HepG2 (cell line): ENCODE measurements around the gene GPR39. TPM values are rescaled to one million over a fixed set of nuclear protein-coding genes. Genes with fewer than 3 reads are reported as not detected.

Experiments used
- ATAC-seq: fragments of 200-7000 bp; cut with Tn5 transposase; 3 replicates; pipeline ENCODE4 v1.9.1; 2020; ENCODE audit warnings: mild to moderate bottlenecking, moderate library complexity
- BruUV-seq: library from RNA; stranded (reverse); fragments of 400-500 nt; replicated peaks from 2 replicates; lab custom pipeline; 2021; lab: Mats Ljungman, UMichigan
- CTCF ChIA-PET: fragments of 300-600 bp; formaldehyde crosslinking; extraction: SDS; loops from one replicate; lab custom pipeline; 2021; ENCODE audit warnings: low total read pairs, inconsistent platforms, low intra/inter-chr PET ratio; lab: Yijun Ruan, JAX
- POLR2A ChIA-PET: fragments of 350-600 bp; sonication (Branson Sonifier 250); formaldehyde crosslinking; loops from one replicate; lab custom pipeline; 2020; ENCODE audit warnings: antibody characterized with exemption, inconsistent platforms; lab: Yijun Ruan, JAX
- DNase-seq: peaks from one replicate; pipeline ENCODE4 v3.0.0-alpha.2; 2015; ENCODE audit warnings: low spot score
- FAIRE-seq: peaks from 3 replicates; lab custom pipeline; 2011; peaks lifted over from hg19 to GRCh38; lab: Jason Lieb, UNC
- H2AFZ ChIP-seq: one replicate; pipeline ENCODE4 v1.6.1; 2011; ENCODE audit warnings: low read length, inconsistent platforms
- H3K27ac ChIP-seq: fragments of 300-600 bp; 3 replicates; pipeline ENCODE4 v1.8.0; 2011; ENCODE audit warnings: mixed run types, mild to moderate bottlenecking, mixed read lengths, low read length, inconsistent platforms; ENCODE audit not compliant: insufficient read depth; ENCODE audit errors: extremely low read length
- H3K27me3 ChIP-seq, 2 experiments: fragments of 200-600 bp in 1 of 2; 2 replicates in 1 of 2; 3 replicates in 1 of 2; pipeline versions ENCODE4 v1.6.0 to v1.8.0; 2011; ENCODE audit warnings: low read length in 2 of 2, mild to moderate bottlenecking in 2 of 2, moderate library complexity in 2 of 2, inconsistent platforms in 1 of 2; ENCODE audit not compliant: insufficient read depth in 2 of 2, control insufficient read depth in 1 of 2
- H3K36me3 ChIP-seq, 2 experiments: fragments of 200-600 bp in 1 of 2; replicated peaks in 1 of 2; 2 replicates in 1 of 2; 3 replicates in 1 of 2; pipeline versions ENCODE4 v1.5.1 to v1.8.0; 2011; ENCODE audit warnings: low read length in 2 of 2, inconsistent platforms in 1 of 2; ENCODE audit not compliant: insufficient read depth in 2 of 2, control insufficient read depth in 1 of 2
- H3K4me1 ChIP-seq: 2 replicates; pipeline ENCODE4 v1.5.1; 2012; ENCODE audit warnings: low read length, inconsistent platforms; ENCODE audit not compliant: insufficient read depth
- H3K4me2 ChIP-seq: 2 replicates; pipeline ENCODE4 v1.6.0; 2011; ENCODE audit warnings: low read depth, low read length, inconsistent platforms
- H3K4me3 ChIP-seq, 3 experiments: fragments of 200-600 bp in 1 of 3; sonication (generic), shearing (Covaris generic) in 1 of 3; replicated peaks in 1 of 3; 2 replicates each; pipeline ENCODE4 v1.5.1; 2011 to 2016; ENCODE audit warnings: low read length in 3 of 3, inconsistent platforms in 2 of 3, low read depth in 2 of 3, mild to moderate bottlenecking in 2 of 3, control low read depth in 1 of 3, mixed read lengths in 1 of 3; ENCODE audit not compliant: insufficient read depth in 1 of 3
- H3K79me2 ChIP-seq: one replicate; pipeline ENCODE4 v1.6.1; 2011; ENCODE audit warnings: low read length, inconsistent platforms; ENCODE audit not compliant: insufficient read depth
- H3K9ac ChIP-seq: 2 replicates; pipeline ENCODE4 v1.6.0; 2011; ENCODE audit warnings: mild to moderate bottlenecking, low read depth, low read length, inconsistent platforms; ENCODE audit not compliant: insufficient read depth
- H3K9me3 ChIP-seq: 2 replicates; pipeline ENCODE4 v1.5.1; 2012; ENCODE audit warnings: mild to moderate bottlenecking, low read length
- H4K20me1 ChIP-seq: 2 replicates; pipeline ENCODE4 v1.6.0; 2011; ENCODE audit warnings: inconsistent platforms, mild to moderate bottlenecking, low read length, moderate library complexity; ENCODE audit not compliant: insufficient read depth
- BORCS8-MEF2B ChIP-seq: sonication (generic); formaldehyde crosslinking; IDR thresholded peaks from 2 replicates; pipeline ENCODE4 v1.8.0; 2022; ENCODE audit warnings: mild to moderate bottlenecking, missing genetic modification reagents
- HCFC1 ChIP-seq: fragments of 150-350 bp; IDR thresholded peaks from 2 replicates; pipeline ENCODE4 v1.6.1; 2014; ENCODE audit warnings: low read depth, low read length
- HMGXB3 ChIP-seq: sonication (generic); formaldehyde crosslinking; IDR thresholded peaks from 2 replicates; pipeline ENCODE4 v1.4.0; 2020; ENCODE audit warnings: missing genetic modification reagents, borderline replicate concordance
- PCBP2 ChIP-seq: fragments of 200-400 bp; formaldehyde crosslinking; optimal IDR thresholded peaks from 2 replicates; pipeline ENCODE3; 2018; ENCODE audit warnings: low read length, low read depth; ENCODE audit not compliant: poor library complexity, severe bottlenecking
- PLRG1 ChIP-seq: fragments of 450-650 bp; conservative IDR thresholded peaks from 2 replicates; pipeline ENCODE4 v1.6.1; 2016
- POGZ ChIP-seq: sonication (generic); formaldehyde crosslinking; IDR thresholded peaks from 2 replicates; pipeline ENCODE4 v1.4.0; 2020; ENCODE audit warnings: mild to moderate bottlenecking, missing genetic modification reagents
- RAD21 ChIP-seq: fragments of 450-650 bp; formaldehyde crosslinking; IDR thresholded peaks from 2 replicates; pipeline ENCODE4 v1.5.0; 2020; ENCODE audit warnings: mild to moderate bottlenecking
- RBM39 ChIP-seq: fragments of 200-400 bp; formaldehyde crosslinking; IDR thresholded peaks from one replicate; pipeline ENCODE4 v1.6.1; 2018; ENCODE audit warnings: antibody characterized with exemption, mild to moderate bottlenecking, low read depth, low read length; ENCODE audit not compliant: poor library complexity, severe bottlenecking
- SIN3B ChIP-seq: fragments of 150-350 bp; IDR thresholded peaks from 2 replicates; pipeline ENCODE4 v1.6.1; 2014; ENCODE audit warnings: low read length
- STAG1 ChIP-seq: sonication (generic); formaldehyde crosslinking; IDR thresholded peaks from 2 replicates; pipeline ENCODE4 v1.4.0; 2020; ENCODE audit warnings: missing genetic modification reagents
- TBP ChIP-seq: sonication (generic); formaldehyde crosslinking; IDR thresholded peaks from 2 replicates; pipeline ENCODE4 v1.5.0; 2020; ENCODE audit warnings: missing genetic modification reagents
- ZFP37 ChIP-seq: sonication (generic); formaldehyde crosslinking; IDR thresholded peaks from 2 replicates; pipeline ENCODE4 v1.4.0; 2020; ENCODE audit warnings: missing genetic modification reagents, borderline replicate concordance
- ZNF274 ChIP-seq: sonication (generic); formaldehyde crosslinking; IDR thresholded peaks from 2 replicates; pipeline ENCODE4 v1.5.1; 2020; ENCODE audit warnings: mild to moderate bottlenecking, missing genetic modification reagents
- ZNF451 ChIP-seq: sonication (generic); formaldehyde crosslinking; IDR thresholded peaks from 2 replicates; pipeline ENCODE4 v1.5.0; 2020; ENCODE audit warnings: mild to moderate bottlenecking, missing genetic modification reagents
- ZNF468 ChIP-seq: sonication (generic); formaldehyde crosslinking; IDR thresholded peaks from 2 replicates; pipeline ENCODE4 v1.8.0; 2022; ENCODE audit warnings: mild to moderate bottlenecking, moderate library complexity, missing genetic modification reagents
- ZNF552 ChIP-seq: sonication (generic); formaldehyde crosslinking; IDR thresholded peaks from 2 replicates; pipeline ENCODE4 v1.9.0; 2022; ENCODE audit warnings: missing genetic modification reagents, mild to moderate bottlenecking, borderline replicate concordance
- WGBS: methylation state at CpG from one replicate; pipeline ENCODE4 v1.1.6; 2017; ENCODE audit warnings: low lambda C conversion rate; 5-methylcytosine and 5-hydroxymethylcytosine counted together
- in situ Hi-C: cut with HindIII; loops from 2 replicates; pipeline ENCODE4 v1.10.0; 2017; ENCODE audit warnings: low pct_unique_long_range_greater_than_20kb; ENCODE audit not compliant: extremely low pct_ligation_motif_present
- intact Hi-C: fragments of 100-400 bp; cut with micrococcal nuclease; formaldehyde crosslinking; loops from one replicate; pipeline ENCODE4 v1.10.0; 2022; ENCODE audit not compliant: unreplicated experiment
- polyA plus RNA-seq, 8 experiments: library from polyadenylated mRNA; depleted of rRNA in 3 of 8; stranded (reverse) in 7 of 8; unstranded in 1 of 8; fragments of >200 nt; fragmentation: Illumina TruSeq in 4 of 8; extraction: Trizol in 4 of 8; gene quantifications; 2 replicates each; pipeline versions ENCODE4 v1.2.1 to v1.2.3, GENCODE V29; 2011 to 2016; ENCODE audit warnings: low read depth in 4 of 8, missing spikeins in 1 of 8, mixed read lengths in 1 of 8; ENCODE audit not compliant: insufficient read depth in 1 of 8
- total RNA-seq, 5 experiments: library from RNA; depleted of rRNA; stranded (reverse); fragments of >200 nt; fragmentation: Illumina TruSeq; extraction: Trizol; gene quantifications; 2 replicates each; pipeline ENCODE4 v1.2.3, GENCODE V29; 2016; ENCODE audit warnings: low read depth in 1 of 5
- TF ChIP-seq, protein P1 (sequence below): sonication (generic); formaldehyde crosslinking; IDR thresholded peaks from 2 replicates; pipeline ENCODE4 v1.9.0; 2021; ENCODE audit warnings: missing genetic modification reagents, borderline replicate concordance
- TF ChIP-seq, protein P2 (sequence below): sonication (generic); formaldehyde crosslinking; IDR thresholded peaks from 2 replicates; pipeline ENCODE4 v1.5.0; 2020; ENCODE audit warnings: mild to moderate bottlenecking, missing genetic modification reagents, moderate library complexity

GPR39 gene
- total and polyA plus RNA-seq, 2 of the 13 experiments (the other 11 are each of a cell fraction or from before 2014, with no cell fraction given), result 0.16 to 0.62 TPM

GRCh38 chr2:132547090-132547687 lies 130.6 kb downstream of the GPR39 start:
- H3K9ac ChIP-seq, result no peak overlapping the region
- in situ Hi-C loops, result loop anchor here (5.0 kb wide), 1 partner anchor 625 kb away; no protein-coding TSS in a partner anchor
- FAIRE-seq (peak; percentile 82), DNase-seq (peak; percentile 59), ATAC-seq (peak; percentile 75)
- no peak overlapping the region for H3K4me2 ChIP-seq
- H3K4me3 ChIP-seq, result no peak overlapping the region
- 21% methylated on average over 5 of the region's 5 CpGs for WGBS
- no peaks in the 10 kb centered on the region for H3K27me3 ChIP-seq
- ChIA-PET POLR2A (no interaction called here), CTCF (interaction anchor here (1.1 to 2.5 kb wide), 3 partner anchors 279 to 1233 kb away, joined by 3 to 14 read pairs (median 5); no protein-coding TSS in a partner anchor)
- H3K79me2 ChIP-seq, result no peaks in the 10 kb centered on the region
- no peaks in the 10 kb centered on the region for H4K20me1 ChIP-seq
- BruUV-seq, result no TSS peak
- no peaks in the 10 kb centered on the region for H3K4me1 ChIP-seq
- no peaks in the 10 kb centered on the region for H3K36me3 ChIP-seq
- no peak overlapping the region for H3K27ac ChIP-seq
- peaks cover 38% of the 10 kb centered on the region for H3K9me3 ChIP-seq
- intact Hi-C loops, result loop anchor here (1.0 to 5.0 kb wide), 4 partner anchors 105 to 1234 kb away; no protein-coding TSS in a partner anchor
- H2AFZ ChIP-seq, result no peak overlapping the region
- TF ChIP-seq RAD21 (peak; percentile 56; the same call in 1 of the 2 replicates), RBM39 (no peak), PLRG1 (no peak), TBP (CRISPR knock-in tag) (no peak), SIN3B (no peak), HCFC1 (no peak), STAG1 (CRISPR knock-in tag) (peak; percentile 83), ZFP37 (CRISPR knock-in tag) (no peak), PCBP2 (no peak), ZNF274 (CRISPR knock-in tag) (no peak), ZNF468 (CRISPR knock-in tag) (no peak), ZNF552 (CRISPR knock-in tag) (no peak), HMGXB3 (CRISPR knock-in tag) (no peak), BORCS8-MEF2B (CRISPR knock-in tag) (no peak), ZNF451 (no peak), POGZ (CRISPR knock-in tag) (no peak)
- TF ChIP-seq, protein P1, sequence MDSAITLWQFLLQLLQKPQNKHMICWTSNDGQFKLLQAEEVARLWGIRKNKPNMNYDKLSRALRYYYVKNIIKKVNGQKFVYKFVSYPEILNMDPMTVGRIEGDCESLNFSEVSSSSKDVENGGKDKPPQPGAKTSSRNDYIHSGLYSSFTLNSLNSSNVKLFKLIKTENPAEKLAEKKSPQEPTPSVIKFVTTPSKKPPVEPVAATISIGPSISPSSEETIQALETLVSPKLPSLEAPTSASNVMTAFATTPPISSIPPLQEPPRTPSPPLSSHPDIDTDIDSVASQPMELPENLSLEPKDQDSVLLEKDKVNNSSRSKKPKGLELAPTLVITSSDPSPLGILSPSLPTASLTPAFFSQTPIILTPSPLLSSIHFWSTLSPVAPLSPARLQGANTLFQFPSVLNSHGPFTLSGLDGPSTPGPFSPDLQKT (CRISPR knock-in tag), result no peak
- TF ChIP-seq, protein P2, sequence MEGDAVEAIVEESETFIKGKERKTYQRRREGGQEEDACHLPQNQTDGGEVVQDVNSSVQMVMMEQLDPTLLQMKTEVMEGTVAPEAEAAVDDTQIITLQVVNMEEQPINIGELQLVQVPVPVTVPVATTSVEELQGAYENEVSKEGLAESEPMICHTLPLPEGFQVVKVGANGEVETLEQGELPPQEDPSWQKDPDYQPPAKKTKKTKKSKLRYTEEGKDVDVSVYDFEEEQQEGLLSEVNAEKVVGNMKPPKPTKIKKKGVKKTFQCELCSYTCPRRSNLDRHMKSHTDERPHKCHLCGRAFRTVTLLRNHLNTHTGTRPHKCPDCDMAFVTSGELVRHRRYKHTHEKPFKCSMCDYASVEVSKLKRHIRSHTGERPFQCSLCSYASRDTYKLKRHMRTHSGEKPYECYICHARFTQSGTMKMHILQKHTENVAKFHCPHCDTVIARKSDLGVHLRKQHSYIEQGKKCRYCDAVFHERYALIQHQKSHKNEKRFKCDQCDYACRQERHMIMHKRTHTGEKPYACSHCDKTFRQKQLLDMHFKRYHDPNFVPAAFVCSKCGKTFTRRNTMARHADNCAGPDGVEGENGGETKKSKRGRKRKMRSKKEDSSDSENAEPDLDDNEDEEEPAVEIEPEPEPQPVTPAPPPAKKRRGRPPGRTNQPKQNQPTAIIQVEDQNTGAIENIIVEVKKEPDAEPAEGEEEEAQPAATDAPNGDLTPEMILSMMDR (CRISPR knock-in tag), result peak; percentile 78
